ENCODE data around the gene DLEC1. TPM values are rescaled to one million over a fixed set of nuclear protein-coding genes. Genes with fewer than 3 reads are reported as not detected.

Gene DLEC1
- total RNA-seq, 1 donor = under 0.01 TPM

DNA sequence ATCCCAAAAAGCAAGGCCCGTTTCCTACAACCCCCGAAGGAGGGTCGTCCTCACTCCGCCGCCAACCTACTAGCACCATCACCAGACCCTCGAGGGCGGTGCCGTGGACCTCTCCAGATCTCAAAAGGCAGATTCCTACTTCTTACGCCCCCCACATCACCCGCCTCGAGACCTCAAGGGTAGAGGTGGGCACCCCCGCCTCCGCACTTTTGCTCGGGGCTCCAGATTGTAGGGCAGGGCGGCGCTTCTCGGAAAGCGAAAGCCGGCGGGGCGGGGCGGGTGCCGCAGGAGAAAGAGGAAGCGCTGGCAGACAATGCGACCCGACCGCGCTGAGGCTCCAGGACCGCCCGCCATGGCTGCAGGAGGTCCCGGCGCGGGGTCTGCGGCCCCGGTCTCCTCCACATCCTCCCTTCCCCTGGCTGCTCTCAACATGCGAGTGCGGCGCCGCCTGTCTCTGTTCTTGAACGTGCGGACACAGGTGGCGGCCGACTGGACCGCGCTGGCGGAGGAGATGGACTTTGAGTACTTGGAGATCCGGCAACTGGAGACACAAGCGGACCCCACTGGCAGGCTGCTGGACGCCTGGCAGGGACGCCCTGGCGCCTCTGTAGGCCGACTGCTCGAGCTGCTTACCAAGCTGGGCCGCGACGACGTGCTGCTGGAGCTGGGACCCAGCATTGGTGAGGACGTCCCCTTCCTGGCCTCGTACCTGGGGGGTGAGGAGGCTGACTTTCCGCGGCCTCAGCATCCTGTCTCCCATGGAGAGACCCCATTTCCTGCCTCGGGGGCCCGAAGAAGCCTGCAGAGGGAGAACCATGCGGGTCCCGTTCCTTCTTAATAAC is 99.6 kb downstream of the DLEC1 start, which contains the start of gene MYD88:
MYD88 (plus strand) TSS at position 313 of the 842 bp plus-strand sequence; CDS start at position 353, 40 bp downstream.
- H3K4me2 ChIP-seq (ENCODE audit: insufficient read depth, low read length) = peak within 1 kb of the TSS; percentile 96
- peak within 1 kb of the TSS; percentile 99 for H3K4me3 ChIP-seq (ENCODE audit: insufficient read depth, low read length)
- H3K79me2 ChIP-seq (ENCODE audit: insufficient read depth, low read length) = peaks cover 46% of the 10 kb centered on the region
- peak within 1 kb of the TSS; percentile 87 for H3K27ac ChIP-seq (ENCODE audit: low read depth, low read length)
- H2AFZ ChIP-seq (ENCODE audit: low read length) = peak within 1 kb of the TSS; percentile 93
- no peaks in the 10 kb centered on the region for H3K27me3 ChIP-seq (ENCODE audit: insufficient read depth, low read length)
- DNase-seq (ENCODE audit: insufficient read length, low spot score, missing footprints) = peak; percentile 90
- peaks cover 10% of the 10 kb centered on the region for H4K20me1 ChIP-seq (ENCODE audit: insufficient read depth, low read length)
- no peaks in the 10 kb centered on the region for H3K9me3 ChIP-seq (ENCODE audit: low read depth, low read length)
- TF ChIP-seq, protein P1, sequence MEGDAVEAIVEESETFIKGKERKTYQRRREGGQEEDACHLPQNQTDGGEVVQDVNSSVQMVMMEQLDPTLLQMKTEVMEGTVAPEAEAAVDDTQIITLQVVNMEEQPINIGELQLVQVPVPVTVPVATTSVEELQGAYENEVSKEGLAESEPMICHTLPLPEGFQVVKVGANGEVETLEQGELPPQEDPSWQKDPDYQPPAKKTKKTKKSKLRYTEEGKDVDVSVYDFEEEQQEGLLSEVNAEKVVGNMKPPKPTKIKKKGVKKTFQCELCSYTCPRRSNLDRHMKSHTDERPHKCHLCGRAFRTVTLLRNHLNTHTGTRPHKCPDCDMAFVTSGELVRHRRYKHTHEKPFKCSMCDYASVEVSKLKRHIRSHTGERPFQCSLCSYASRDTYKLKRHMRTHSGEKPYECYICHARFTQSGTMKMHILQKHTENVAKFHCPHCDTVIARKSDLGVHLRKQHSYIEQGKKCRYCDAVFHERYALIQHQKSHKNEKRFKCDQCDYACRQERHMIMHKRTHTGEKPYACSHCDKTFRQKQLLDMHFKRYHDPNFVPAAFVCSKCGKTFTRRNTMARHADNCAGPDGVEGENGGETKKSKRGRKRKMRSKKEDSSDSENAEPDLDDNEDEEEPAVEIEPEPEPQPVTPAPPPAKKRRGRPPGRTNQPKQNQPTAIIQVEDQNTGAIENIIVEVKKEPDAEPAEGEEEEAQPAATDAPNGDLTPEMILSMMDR (IDR thresholded peaks at IDR 0.05; ENCODE audit: extremely low read depth, low read depth, low read length) = no peak
- peaks cover 24% of the 10 kb centered on the region for H3K36me3 ChIP-seq (ENCODE audit: insufficient read depth, low read length)
- H3K4me1 ChIP-seq (ENCODE audit: insufficient read depth, low read length) = peaks cover 27% of the 10 kb centered on the region

DNA sequence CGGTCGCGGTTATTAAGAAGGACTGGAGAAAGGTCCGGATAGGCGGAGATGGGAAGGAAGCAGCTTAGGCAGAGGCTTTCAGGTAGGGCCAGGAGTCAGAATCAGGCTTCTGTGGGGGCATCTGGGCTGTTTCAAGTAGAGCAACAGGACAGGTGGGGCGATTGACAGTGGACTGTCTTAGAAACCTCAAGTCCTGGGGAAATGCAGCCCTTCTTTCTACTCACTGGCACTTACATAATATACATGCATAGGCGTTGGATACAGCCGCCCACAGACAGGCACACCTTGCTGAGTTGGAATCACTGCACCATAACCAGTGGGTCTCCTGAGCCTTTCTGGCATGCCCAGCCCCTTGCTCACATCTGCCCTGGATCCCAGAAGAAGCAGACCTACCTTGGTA is 100.2 kb downstream of the DLEC1 start:
- no peak for DNase-seq (ENCODE audit: insufficient read length, low spot score, missing footprints)
- H4K20me1 ChIP-seq (ENCODE audit: insufficient read depth, low read length) = peaks cover 10% of the 10 kb centered on the region
- peak overlapping the region; percentile 99 for H3K4me3 ChIP-seq (ENCODE audit: insufficient read depth, low read length)
- TF ChIP-seq, protein P1 (IDR thresholded peaks at IDR 0.05; ENCODE audit: extremely low read depth, low read depth, low read length) = no peak
- peak overlapping the region; percentile 87 for H3K27ac ChIP-seq (ENCODE audit: low read depth, low read length)
- H3K4me2 ChIP-seq (ENCODE audit: insufficient read depth, low read length) = peak overlapping the region; percentile 96
- peaks cover 27% of the 10 kb centered on the region for H3K4me1 ChIP-seq (ENCODE audit: insufficient read depth, low read length)
- H3K9me3 ChIP-seq (ENCODE audit: low read depth, low read length) = no peaks in the 10 kb centered on the region
- H3K36me3 ChIP-seq (ENCODE audit: insufficient read depth, low read length) = peaks cover 18% of the 10 kb centered on the region
- peak overlapping the region; percentile 93 for H2AFZ ChIP-seq (ENCODE audit: low read length)
- peaks cover 45% of the 10 kb centered on the region for H3K79me2 ChIP-seq (ENCODE audit: insufficient read depth, low read length)
- H3K27me3 ChIP-seq (ENCODE audit: insufficient read depth, low read length) = no peaks in the 10 kb centered on the region

DNA sequence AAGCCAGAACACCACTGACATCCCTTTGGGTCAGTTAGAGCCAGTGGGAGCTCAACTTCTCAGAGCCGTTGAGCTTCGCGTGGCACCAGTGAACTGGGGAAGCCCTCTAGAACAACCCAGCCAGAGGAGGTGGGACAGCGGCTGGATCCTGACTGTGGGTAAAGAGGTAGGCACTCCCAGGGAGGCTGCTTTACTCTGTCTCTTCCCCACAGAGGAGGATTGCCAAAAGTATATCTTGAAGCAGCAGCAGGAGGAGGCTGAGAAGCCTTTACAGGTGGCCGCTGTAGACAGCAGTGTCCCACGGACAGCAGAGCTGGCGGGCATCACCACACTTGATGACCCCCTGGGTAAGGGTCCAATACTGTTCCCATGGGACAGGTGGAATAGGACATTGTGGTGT is 100.6 kb downstream of the DLEC1 start:
- H3K4me1 ChIP-seq (ENCODE audit: insufficient read depth, low read length) = peaks cover 27% of the 10 kb centered on the region
- peaks cover 13% of the 10 kb centered on the region for H3K36me3 ChIP-seq (ENCODE audit: insufficient read depth, low read length)
- no peak overlapping the region for H2AFZ ChIP-seq (ENCODE audit: low read length)
- TF ChIP-seq, protein P1 (IDR thresholded peaks at IDR 0.05; ENCODE audit: extremely low read depth, low read depth, low read length) = no peak
- peaks cover 10% of the 10 kb centered on the region for H4K20me1 ChIP-seq (ENCODE audit: insufficient read depth, low read length)
- peak overlapping the region; percentile 96 for H3K4me2 ChIP-seq (ENCODE audit: insufficient read depth, low read length)
- no peaks in the 10 kb centered on the region for H3K27me3 ChIP-seq (ENCODE audit: insufficient read depth, low read length)
- H3K79me2 ChIP-seq (ENCODE audit: insufficient read depth, low read length) = peaks cover 44% of the 10 kb centered on the region
- no peak overlapping the region for H3K27ac ChIP-seq (ENCODE audit: low read depth, low read length)
- peak overlapping the region; percentile 99 for H3K4me3 ChIP-seq (ENCODE audit: insufficient read depth, low read length)
- no peaks in the 10 kb centered on the region for H3K9me3 ChIP-seq (ENCODE audit: low read depth, low read length)
- no peak for DNase-seq (ENCODE audit: insufficient read length, low spot score, missing footprints)
